ENCODE measurements around the gene PSAPL1. TPM values are rescaled to one million over a fixed set of nuclear protein-coding genes. Genes with fewer than 3 reads are reported as not detected.

The PSAPL1 gene
- total RNA-seq, 3 donors from 2014 or later, result not detected

DNA sequence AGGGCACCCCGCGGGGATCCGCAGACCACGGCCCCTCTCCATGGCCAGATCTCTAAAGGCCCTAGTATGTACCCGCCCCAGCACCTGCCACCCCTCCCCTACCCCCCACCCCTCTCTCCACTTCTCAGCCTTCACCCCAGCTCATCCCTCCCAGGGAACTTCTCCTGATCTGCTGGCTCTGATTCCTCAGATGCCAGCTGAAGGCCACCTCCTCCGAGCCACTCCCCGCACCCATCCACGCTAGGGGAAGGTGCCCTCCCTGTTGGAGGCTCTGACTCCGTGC lies 11.9 kb downstream of the PSAPL1 start:
- H3K4me1 Mint-ChIP-seq (ENCODE audit: low read depth), result no peaks in the 10 kb centered on the region
- peaks cover 7% of the 10 kb centered on the region for H3K9me3 Mint-ChIP-seq
- H3K27me3 Mint-ChIP-seq (ENCODE audit: low read depth), result no peaks in the 10 kb centered on the region
- no peak overlapping the region for H3K4me3 Mint-ChIP-seq
- no peaks in the 10 kb centered on the region for H3K36me3 Mint-ChIP-seq (ENCODE audit: insufficient read depth)
- DNase-seq, result no peak
- ATAC-seq, result no peak

DNA sequence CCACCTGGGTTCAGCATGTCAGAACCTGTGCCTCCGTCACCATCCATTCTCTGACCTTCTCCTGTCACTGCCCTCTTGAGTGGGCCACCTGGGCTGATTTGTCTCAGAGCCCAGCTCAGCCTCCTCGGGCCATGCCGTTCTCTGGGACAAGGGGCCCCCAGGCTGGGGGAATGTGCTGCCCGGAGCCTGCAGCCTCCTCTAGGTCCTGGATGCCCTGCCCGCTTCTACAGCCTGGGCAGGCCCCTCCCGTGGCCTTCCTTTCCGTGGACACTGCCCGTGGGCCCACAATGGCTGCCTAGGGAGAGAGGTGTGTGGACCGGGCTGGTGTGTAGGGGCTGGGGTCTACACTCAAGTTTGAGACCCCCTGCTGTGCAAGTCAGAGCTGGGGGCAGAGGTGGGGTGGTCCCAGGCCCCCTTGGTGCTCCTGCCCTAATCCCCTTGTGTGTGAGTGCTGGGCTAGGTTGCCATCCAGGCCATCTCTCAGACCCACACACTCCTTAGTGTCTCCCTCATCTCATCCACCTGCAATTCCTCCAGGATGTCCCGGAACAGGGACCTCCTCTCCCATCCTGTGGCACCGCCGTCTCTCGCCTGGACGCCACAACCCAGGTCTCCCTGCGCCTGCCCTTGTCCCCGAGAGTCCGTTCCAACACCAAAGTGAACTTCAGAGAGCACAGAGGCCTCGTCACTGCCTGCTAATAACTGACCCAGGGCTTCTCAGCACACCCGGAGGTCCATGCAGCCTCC lies 12.4 kb downstream of the PSAPL1 start:
- Mint-ChIP-seq H3K36me3 (ENCODE audit: insufficient read depth) (no peaks in the 10 kb centered on the region), H3K4me3 (no peak overlapping the region), H3K27me3 (ENCODE audit: low read depth) (no peaks in the 10 kb centered on the region), H3K4me1 (ENCODE audit: low read depth) (no peaks in the 10 kb centered on the region), H3K9me3 (peaks cover 7% of the 10 kb centered on the region)
- ATAC-seq (no peak), DNase-seq (no peak)

DNA sequence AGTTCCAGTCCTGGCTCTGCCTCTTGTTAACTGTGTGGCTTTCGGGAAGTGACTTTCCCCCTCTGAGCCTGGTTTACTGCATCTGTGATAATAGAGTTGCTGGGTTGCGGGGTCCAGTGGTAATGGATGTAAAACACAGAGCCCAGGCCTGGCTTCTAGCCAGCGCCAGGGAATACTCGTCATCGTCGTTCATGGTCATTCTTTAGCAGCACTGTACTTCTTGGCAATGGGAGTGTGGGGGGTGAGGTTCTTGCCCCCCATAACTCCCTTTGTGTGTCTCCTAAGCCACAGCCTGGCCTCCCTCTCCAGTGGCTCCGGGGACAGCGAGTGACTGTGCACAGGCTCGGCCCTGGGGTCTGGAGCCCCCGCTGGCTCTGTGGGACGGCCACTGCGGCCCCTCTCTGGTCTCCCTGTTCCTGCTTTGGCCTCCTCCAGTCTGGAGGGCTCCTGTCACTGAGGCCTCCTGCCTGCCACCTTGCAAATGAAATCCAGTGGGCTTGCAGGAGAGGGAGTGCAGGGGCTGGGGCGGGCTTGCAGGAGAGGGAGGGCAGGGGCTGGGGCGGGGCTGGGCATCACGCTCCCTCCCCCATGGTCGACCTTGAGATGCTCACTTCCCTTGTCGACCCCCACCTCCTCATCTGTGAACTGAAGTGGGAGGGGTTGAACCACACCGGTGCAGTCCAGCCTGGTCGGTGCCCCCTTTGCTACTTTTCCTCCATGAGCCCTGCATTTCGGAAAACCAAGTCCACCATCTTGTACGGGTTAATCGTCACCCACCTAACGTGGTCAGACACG lies 13.2 kb downstream of the PSAPL1 start:
- H3K4me3 Mint-ChIP-seq, result no peak overlapping the region
- H3K27me3 Mint-ChIP-seq (ENCODE audit: low read depth), result no peaks in the 10 kb centered on the region
- no peak for DNase-seq
- no peaks in the 10 kb centered on the region for H3K36me3 Mint-ChIP-seq (ENCODE audit: insufficient read depth)
- no peaks in the 10 kb centered on the region for H3K4me1 Mint-ChIP-seq (ENCODE audit: low read depth)
- ATAC-seq, result no peak
- peaks cover 7% of the 10 kb centered on the region for H3K9me3 Mint-ChIP-seq

DNA sequence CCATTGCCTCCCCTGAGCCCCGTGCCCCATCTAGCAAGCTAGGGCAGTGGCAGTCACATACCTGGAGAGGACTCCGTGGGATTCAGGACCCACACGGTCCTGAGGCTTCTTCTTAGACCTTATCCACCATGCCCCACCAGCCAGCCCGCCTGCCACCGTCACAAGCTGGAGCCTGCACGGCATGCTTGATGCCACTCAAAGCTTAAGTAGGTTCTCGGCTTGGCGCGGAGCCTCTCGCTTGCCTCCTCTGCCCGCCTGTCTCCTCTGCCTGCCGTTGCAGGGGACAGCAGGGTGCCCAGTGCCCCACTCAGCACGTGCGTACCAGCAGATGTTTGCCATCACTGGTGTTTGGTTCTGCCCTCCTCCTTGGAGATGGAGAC lies 14.1 kb downstream of the PSAPL1 start:
- Mint-ChIP-seq H3K36me3 (ENCODE audit: insufficient read depth) (no peaks in the 10 kb centered on the region), H3K9me3 (peaks cover 7% of the 10 kb centered on the region), H3K4me3 (no peak overlapping the region), H3K27me3 (ENCODE audit: low read depth) (no peaks in the 10 kb centered on the region), H3K4me1 (ENCODE audit: low read depth) (no peaks in the 10 kb centered on the region)
- DNase-seq, result no peak
- no peak for ATAC-seq

DNA sequence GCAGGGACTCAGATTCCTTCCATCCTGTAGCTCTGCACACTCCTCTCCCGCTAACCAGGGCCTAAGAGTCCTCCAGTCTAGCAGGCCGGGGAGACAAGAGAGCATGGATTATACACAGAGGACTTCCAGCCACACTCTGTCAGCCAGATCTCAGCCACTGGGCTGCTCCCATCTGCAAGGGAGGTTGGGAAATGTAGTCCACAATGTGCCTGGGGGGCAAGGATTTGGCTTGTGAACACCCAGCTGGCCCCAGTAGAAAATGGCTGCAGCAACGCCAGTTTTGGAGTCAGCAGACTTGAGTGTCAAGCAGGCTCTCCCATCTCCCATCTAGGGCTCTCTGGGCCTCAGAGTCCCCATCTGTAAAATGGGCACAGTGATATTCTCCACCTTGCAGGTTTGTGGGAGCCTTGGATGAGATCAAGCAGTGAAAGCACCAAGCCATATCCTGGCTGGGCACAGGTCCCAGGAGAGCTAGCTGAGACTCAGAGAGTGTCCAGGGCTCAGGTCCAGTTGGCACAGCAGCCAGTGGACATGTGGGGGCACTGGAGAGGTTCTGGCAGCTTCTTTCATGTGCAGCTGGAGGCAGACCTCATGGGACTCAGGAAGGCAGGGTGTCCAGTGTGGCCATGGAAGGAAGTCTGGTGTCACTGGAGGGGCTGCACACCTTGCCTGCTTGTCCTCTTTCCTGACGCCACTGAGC lies 14.6 kb downstream of the PSAPL1 start:
- no peak for ATAC-seq
- no peaks in the 10 kb centered on the region for H3K4me1 Mint-ChIP-seq (ENCODE audit: low read depth)
- H3K27me3 Mint-ChIP-seq (ENCODE audit: low read depth), result no peaks in the 10 kb centered on the region
- H3K36me3 Mint-ChIP-seq (ENCODE audit: insufficient read depth), result no peaks in the 10 kb centered on the region
- no peak overlapping the region for H3K4me3 Mint-ChIP-seq
- peaks cover 7% of the 10 kb centered on the region for H3K9me3 Mint-ChIP-seq
- DNase-seq, result no peak

DNA sequence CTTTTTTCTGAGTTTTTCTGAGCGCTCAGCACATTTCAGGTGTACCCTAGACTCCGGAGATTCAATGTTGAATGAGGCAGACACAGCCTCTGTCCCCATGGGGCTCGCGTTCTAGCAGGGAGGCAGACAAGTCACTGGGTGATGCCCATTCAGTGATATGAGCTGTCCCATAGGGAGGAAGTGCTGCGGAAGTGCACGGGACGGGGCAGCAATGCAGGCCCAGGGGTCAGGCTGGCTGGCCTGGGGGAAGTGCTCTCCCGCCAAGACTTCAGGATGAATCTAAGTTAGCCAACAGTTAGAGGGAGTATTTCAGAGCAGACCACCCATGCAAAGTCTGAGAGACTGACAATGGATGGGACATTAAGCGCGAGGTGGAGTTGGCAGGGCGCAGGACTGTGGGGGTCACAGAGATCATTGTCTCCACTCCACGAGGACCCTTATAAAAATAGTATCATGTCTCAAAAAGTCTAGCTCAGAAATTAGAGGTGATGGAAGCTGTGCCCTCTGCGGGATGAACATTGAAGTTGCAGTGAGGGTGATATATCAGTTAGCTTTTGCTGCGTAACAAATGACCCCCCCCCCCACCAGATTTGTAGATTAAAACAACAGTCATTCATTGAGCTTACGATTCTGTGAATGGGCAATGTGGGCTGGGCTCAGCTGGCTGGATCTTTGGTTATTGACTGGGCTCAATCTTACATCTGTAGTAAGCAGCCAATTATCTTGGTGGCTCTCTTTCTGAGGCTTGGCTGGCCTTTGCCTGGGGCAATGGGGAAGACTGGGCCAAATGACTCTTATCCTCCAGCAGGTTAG lies 16.4 kb downstream of the PSAPL1 start:
- DNase-seq (no peak), ATAC-seq (no peak)
- no peaks in the 10 kb centered on the region for H3K36me3 Mint-ChIP-seq (ENCODE audit: insufficient read depth)
- no peak overlapping the region for H3K4me3 Mint-ChIP-seq
- no peaks in the 10 kb centered on the region for H3K4me1 Mint-ChIP-seq (ENCODE audit: low read depth)
- peaks cover 8% of the 10 kb centered on the region for H3K27me3 Mint-ChIP-seq (ENCODE audit: low read depth)
- H3K9me3 Mint-ChIP-seq, result peaks cover 7% of the 10 kb centered on the region

DNA sequence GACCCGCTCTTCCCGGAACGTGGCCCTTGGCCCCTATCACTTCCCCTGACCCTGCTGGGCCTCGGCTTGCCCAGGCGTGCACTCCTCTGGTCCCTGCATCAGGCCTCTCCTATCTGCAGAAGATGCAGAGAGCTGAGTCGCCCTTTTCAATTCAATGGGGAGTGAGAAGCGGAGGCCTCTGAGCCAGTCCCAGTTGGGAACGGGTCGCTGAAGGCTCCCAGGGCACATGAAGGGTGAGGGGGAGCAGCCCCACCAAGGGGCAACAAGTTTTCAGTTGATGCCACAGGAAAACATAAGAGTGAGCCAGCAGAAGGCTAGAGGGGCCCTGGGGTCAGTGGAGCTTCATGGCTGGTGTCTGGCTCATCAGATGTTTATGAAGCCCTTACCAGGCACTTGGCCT lies 17.1 kb downstream of the PSAPL1 start:
- H3K36me3 Mint-ChIP-seq (ENCODE audit: insufficient read depth), result no peaks in the 10 kb centered on the region
- no peak for DNase-seq
- no peak overlapping the region for H3K4me3 Mint-ChIP-seq
- peaks cover 10% of the 10 kb centered on the region for H3K27me3 Mint-ChIP-seq (ENCODE audit: low read depth)
- H3K9me3 Mint-ChIP-seq, result peaks cover 7% of the 10 kb centered on the region
- H3K4me1 Mint-ChIP-seq (ENCODE audit: low read depth), result no peaks in the 10 kb centered on the region
- ATAC-seq, result no peak

DNA sequence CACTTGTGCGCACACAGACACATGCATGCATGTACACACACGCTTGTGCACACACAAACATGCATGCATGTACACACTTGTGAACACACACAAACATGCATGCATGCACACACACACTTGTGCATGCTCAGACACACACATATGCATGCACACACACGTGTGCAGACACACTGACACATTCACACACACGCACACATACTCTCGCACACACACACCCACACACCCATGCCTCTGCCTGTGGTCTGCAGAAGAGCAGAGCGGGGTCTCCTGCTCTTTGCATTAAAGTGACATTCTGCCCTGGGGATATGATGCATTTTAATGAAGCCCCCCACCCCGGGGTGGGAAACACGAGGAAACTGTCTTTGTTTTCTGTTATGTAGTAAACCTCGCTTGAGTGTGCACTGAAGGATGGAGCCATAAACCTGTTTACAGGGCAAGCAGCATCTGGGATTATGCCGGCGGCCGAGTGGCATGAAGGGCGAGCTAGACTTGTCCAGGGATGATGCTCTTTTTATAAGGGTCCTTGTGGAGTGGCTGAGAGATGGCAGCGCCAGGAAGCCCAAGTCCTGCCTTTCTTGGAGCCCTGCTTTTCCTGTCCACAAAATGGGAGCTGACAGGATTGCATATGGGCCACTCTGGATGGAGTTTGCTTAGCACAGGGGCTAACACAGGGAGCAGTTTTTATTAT lies 17.8 kb downstream of the PSAPL1 start:
- ATAC-seq, result no peak
- peaks cover 10% of the 10 kb centered on the region for H3K27me3 Mint-ChIP-seq (ENCODE audit: low read depth)
- DNase-seq, result no peak
- H3K36me3 Mint-ChIP-seq (ENCODE audit: insufficient read depth), result no peaks in the 10 kb centered on the region
- peaks cover 7% of the 10 kb centered on the region for H3K9me3 Mint-ChIP-seq
- no peak overlapping the region for H3K4me3 Mint-ChIP-seq
- no peaks in the 10 kb centered on the region for H3K4me1 Mint-ChIP-seq (ENCODE audit: low read depth)

DNA sequence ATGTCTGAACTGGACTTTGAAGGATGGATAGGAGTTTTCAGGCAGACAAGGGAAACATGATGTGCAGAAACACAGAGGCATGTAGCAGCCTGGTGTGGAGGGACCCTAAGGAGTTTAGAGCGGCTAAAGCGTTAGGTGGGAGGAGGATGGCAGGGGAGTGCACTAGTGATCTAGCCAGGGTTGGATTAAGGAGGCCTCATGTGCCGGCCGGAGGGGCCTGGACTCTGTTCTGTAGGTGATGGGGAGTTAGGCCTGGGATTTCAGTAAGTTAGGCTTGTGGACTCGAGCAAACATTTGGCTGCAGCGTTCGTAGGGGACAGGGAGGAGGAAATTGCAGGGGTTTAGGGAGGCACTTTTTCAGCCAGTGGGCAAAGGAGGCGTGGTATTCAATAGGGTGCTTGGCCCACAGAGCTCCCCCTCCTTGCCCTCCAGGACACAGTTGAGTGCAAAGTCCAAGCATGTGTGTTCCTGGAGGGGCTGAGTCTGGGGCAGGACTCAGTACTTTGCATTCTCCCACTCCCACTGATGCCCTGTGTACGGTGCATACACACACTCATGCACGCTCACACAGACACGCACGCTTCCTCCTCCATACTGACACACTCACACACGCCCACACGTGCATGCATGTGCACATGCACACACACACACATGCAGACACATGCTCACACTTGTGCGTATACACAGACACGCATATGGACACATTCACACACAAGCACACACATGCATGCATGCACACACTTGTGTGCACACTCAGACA lies 18.6 kb downstream of the PSAPL1 start:
- Mint-ChIP-seq H3K9me3 (peaks cover 7% of the 10 kb centered on the region), H3K4me1 (ENCODE audit: low read depth) (no peaks in the 10 kb centered on the region), H3K4me3 (no peak overlapping the region), H3K27me3 (ENCODE audit: low read depth) (peaks cover 11% of the 10 kb centered on the region), H3K36me3 (ENCODE audit: insufficient read depth) (no peaks in the 10 kb centered on the region)
- ATAC-seq (no peak), DNase-seq (no peak)

DNA sequence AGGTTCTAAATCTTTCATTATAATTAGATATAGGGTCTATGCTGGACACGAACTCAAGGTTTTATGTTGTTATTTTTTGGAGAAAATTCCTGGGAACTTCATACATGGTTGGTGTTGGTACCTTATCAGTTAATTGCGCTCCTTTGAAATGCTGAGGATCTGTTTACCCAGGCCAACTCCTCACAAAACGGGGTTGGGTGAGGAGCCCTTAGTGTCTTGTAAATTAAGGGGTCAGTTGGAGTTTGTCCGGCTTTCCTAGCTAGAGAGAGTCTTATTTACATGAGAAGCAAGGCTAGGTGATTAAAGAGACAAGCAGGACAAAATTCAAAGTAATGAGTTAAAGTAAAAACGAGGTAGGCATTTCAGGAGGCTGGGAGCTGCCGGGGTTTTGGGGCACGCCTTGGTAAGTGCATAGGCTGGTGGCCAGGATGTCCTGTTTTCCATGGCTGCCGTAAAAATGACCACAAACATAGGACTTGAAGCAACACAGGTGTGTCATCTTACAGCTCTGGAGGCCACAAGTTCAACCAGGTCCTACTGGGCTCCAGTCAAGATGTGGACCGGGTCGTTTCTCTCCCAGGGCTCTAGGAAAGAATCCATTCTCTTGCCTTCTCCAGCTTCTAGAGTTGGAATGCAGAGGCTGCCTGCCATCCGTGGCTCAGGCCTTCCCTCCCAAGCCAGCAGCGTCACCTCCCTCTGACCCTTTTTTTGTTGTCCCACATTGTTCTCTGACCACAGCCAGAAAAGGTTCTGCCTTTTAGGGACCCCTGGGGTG lies 19.8 kb downstream of the PSAPL1 start:
- no peaks in the 10 kb centered on the region for H3K4me1 Mint-ChIP-seq (ENCODE audit: low read depth)
- no peak overlapping the region for H3K4me3 Mint-ChIP-seq
- H3K9me3 Mint-ChIP-seq, result peaks cover 7% of the 10 kb centered on the region
- H3K27me3 Mint-ChIP-seq (ENCODE audit: low read depth), result peaks cover 16% of the 10 kb centered on the region
- ATAC-seq, result no peak
- H3K36me3 Mint-ChIP-seq (ENCODE audit: insufficient read depth), result no peaks in the 10 kb centered on the region
- DNase-seq, result no peak

DNA sequence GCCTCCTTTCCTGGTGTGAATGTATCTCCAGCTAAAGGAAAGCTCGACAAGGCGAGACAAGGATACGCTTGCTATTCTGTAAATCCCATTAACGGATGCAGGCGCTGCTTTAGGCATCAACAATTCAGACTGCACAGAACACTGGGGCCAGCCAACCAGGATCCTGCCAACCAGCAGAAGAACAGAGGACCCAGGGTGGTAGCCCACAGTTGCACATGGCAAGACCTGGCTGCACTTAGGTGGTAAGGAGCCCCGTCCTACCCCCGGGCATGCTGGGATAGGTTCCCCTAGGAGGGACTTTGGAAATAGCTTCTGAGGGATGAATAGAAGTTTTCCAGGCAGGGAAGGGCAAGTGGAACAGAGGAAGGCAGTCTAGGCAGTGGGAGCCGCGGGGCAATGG lies 20.7 kb downstream of the PSAPL1 start:
- no peak for DNase-seq
- no peaks in the 10 kb centered on the region for H3K4me1 Mint-ChIP-seq (ENCODE audit: low read depth)

DNA sequence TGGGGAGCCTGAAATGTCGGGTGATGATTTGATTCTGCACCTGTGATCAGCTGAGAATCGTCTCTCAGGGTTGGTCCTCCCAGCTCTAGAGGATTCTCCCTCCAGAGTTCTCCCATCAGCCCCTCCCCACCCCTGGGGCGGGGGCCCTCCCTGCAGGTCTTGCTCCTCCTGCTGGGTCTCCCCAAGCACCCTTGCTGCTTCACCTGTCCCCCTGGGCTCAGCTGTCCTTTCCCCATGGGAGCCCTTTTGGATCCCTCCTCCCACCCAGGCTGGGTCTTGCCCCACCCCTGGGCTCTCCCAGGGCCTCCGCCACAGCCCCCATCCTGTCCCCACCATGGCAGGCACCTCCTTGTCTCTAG lies 22.2 kb downstream of the PSAPL1 start:
- DNase-seq, result peak; percentile 1

More for the DNA sequence above, 20.7 kb downstream of the PSAPL1 start:
- Mint-ChIP-seq H3K36me3 (ENCODE audit: insufficient read depth) (no peaks in the 10 kb centered on the region), H3K9me3 (peaks cover 12% of the 10 kb centered on the region), H3K27me3 (ENCODE audit: low read depth) (peaks cover 17% of the 10 kb centered on the region), H3K4me3 (no peak overlapping the region)
- ATAC-seq, result no peak

More for the DNA sequence above, 22.2 kb downstream of the PSAPL1 start:
- ATAC-seq, result no peak
- Mint-ChIP-seq H3K4me1 (ENCODE audit: low read depth) (no peaks in the 10 kb centered on the region), H3K36me3 (ENCODE audit: insufficient read depth) (no peaks in the 10 kb centered on the region), H3K27me3 (ENCODE audit: low read depth) (peaks cover 22% of the 10 kb centered on the region), H3K4me3 (no peak overlapping the region), H3K9me3 (peaks cover 18% of the 10 kb centered on the region)
